COLO829 (cell line): ENCODE data around the gene DYRK1A.
"Not testable (repeated sequence)": the region's sequence is repeated elsewhere in the genome, so short reads cannot be mapped to it uniquely, and the experiment has no call there.

Source experiments
- DNase-seq: peaks from one replicate; pipeline ENCODE4 v3.0.0; 2012; ENCODE audit warnings: low spot score

DYRK1A gene

DNA sequence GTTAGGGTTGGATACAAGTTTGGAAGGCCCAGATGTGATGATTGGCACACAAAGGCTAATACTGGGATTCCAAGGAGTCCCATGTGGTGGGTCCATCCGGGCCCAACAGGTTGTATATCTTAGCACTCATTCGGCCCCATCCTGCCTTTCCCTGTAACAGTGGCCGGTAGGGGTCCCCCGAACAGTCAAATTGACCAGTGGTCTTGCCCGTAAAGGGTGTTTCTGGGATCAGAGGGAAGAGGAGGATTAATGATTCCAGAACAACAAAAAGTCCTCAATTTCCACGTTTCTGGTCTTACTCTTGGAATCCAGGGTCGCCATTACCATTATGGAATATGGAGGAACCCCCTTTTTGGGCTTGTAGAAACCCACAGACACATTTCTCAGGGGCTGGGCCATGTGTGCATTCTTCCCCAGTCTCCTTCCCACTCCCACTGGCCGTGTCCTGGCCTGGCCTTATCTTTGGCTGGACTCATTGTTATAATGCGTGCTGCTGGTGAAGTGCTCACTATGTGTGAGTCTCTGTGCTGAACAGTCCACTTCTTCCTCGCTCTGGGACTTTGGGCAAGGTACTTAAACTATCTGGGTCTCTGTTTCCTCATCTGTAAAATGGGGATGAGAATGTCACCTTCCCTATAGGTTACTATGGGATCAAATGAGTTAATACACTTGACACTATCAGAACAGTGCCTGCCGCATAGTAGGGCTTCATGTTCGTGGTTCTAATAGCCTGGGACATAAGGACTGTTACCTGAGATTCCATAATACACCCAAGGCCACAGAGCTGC lies 161.8 kb downstream of the DYRK1A start:
- no peak for DNase-seq

DNA sequence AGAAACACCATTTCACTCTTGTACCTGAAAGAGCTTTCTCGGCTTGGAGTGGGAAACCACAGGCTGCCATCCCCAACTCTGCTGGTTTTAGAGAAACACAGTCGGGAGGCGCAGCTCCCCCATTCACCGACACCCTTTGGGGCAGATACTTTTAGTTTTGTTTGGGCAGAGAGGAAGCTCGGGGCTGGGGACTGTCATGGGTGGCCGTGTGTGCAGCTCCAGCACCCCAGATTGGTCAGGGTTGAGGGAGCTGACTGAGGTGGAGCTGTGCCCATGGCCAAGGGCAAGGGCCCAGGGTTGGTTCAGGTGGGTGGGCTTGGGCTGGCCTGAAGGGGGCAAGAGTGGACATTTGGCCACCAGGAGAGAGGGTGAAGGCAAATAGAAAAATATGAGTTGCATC lies 163.1 kb downstream of the DYRK1A start:
- no peak for DNase-seq

- DNase-seq, result no peak
Observed at GRCh38 chr21:37530901-37531351, 164.4 kb downstream of the DYRK1A start.

GRCh38 chr21:37531431-37531932 lies 164.9 kb downstream of the DYRK1A start:
- DNase-seq, result no peak

DNA sequence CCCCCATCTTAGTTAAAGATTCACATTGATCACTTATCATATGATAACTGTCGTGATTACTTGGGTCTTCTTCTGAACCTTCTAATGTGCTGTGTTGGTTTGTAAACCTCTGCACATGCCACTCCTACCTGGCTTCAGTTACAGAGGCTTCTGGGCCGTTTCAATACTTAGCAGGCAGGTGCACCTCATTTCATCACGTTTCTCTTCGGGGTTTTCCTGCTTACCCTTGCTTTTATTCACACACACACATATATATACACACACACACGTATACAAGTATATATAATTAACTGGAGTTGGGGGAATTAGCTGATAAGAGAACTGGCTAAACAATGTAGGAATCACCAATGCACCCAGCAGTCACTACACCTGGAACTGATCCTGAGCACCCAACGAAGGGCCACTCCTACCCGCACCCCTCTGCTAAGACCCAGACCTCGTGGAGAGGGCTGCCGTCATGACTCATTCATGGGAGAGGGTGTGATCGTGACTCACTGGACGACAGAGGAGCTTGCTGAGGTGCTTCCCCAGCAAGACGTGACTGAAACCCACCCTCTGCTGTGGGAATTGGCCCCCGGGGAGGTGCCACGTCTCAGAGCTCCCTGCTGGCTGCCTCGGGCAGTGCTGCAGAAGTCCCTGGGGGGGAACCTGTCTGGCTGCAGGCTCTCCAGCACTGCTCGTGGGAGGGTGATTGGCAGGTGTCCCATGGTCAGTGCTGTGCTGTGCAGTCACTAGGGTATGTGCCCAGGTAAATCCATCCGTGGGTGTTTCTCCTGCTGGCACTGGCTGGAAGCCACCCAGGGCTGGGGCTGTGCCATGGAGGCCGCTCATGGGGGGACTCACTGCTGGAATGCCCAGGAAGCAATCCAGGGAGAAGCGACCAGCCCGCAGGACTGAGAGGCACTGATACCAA lies 166.6 kb downstream of the DYRK1A start:
- DNase-seq, result peak; percentile 54

DNA sequence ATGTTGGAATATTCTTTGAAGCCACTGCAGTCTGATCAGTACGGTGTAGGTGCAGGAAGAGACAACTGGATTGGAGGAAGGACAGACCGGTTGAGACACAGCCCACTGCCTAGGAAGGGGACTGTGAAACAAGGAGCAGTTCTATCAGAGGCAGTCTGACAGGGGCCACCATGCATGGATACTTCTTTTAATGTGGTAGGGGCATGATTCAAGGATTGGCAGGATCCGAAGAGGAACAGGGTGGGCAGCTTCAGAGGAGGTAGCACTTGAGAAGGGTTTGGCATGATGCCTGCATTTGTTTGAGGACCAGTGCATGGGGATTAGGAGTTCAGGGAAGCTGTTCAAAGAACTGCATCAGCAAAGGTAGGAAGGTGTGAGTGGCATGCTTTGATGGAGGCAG lies 167.9 kb downstream of the DYRK1A start:
- DNase-seq, result no peak

DNA sequence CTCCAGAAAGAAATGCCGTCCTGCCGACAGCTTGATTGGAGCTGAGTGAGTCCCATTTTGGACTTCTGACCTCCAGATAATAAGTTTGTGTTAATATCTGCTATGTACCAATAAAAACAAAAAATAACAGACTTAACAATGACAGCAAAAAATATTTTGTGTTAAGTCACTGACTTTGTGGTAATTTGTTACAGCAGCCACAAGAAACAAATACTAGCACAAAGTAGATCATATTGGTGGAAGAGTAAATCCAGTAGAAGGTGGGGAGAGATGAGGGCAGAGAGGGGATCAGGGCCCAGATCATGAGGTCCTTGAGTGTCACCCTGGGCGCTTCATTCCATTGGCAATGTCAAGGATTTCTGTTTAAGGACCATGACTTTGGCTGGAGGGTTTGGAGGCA lies 168.6 kb downstream of the DYRK1A start:
- DNase-seq, result no peak

GRCh38 chr21:37535672-37536071 lies 169.1 kb downstream of the DYRK1A start:
- DNase-seq, result no peak

- no peak for DNase-seq
Observed at GRCh38 chr21:37536616-37537278, 170.2 kb downstream of the DYRK1A start.

- DNase-seq, result no peak
Observed at GRCh38 chr21:37537391-37537996, 170.9 kb downstream of the DYRK1A start.

GRCh38 chr21:37538971-37539590 lies 172.5 kb downstream of the DYRK1A start:
- no peak for DNase-seq

DNA sequence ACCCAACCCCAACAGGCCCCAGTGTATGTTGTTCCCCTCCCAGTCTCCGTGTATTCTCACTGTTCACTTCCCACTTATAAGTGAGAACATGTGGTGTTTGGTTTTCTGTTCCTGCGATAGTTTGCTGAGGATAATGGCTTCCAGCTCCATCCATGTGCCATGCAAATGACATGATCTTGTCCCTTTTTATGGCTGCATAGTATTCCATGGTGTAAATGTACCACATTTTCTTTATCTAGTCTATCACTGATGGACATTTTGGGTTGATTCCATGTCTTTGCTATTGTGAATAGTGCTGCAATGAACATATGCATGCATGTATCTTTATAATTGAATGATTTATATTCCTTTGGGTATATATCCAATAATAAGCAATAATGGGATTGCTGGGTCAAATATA lies 174.6 kb downstream of the DYRK1A start:
- DNase-seq, result not testable (repeated sequence)

GRCh38 chr21:37542512-37542911 lies 175.9 kb downstream of the DYRK1A start:
- no peak for DNase-seq

GRCh38 chr21:37546299-37546908 lies 179.8 kb downstream of the DYRK1A start:
- DNase-seq, result no peak

- no peak for DNase-seq
Observed at GRCh38 chr21:37546949-37547614, 180.5 kb downstream of the DYRK1A start.

- DNase-seq, result no peak
Observed at GRCh38 chr21:37547615-37548200, 181.1 kb downstream of the DYRK1A start.

DNA sequence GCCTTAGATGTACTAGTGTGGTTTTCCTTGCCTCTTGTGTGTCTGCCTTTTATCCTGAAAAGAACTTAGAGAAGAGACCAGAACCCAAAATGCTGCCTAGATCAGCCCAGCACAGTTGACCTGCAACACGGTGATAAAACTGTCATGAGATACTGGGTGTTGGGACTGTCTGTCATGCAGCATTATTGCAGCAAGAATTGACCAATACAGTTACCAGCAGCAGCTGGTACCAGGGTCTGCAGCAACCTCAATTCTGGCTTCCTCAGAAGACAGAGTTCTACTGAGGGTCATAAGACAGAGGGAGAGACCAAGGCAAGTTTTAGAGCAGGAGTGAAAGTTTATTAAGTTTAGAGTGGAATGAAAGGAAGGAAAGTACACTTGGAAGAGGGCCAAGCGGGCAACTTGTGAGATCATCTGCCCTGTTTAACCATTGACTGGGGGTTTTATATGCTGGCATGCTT lies 182.0 kb downstream of the DYRK1A start:
- DNase-seq, result no peak

- DNase-seq, result not testable (repeated sequence)
Observed at GRCh38 chr21:37549730-37550129, 183.2 kb downstream of the DYRK1A start.

GRCh38 chr21:37550157-37550556 lies 183.6 kb downstream of the DYRK1A start:
- DNase-seq, result no peak
